Stromal cell of bone marrow (primary cell): Measurements from ENCODE around the gene C12orf76.
"Not testable (repeated sequence)": the region's sequence is repeated elsewhere in the genome, so short reads cannot be mapped to it uniquely, and the experiment has no call there.

Source experiments
- DNase-seq: peaks from one replicate; pipeline ENCODE4 v3.0.0-alpha.2; 2012; ENCODE audit warnings: low read depth

C12orf76 gene

DNA sequence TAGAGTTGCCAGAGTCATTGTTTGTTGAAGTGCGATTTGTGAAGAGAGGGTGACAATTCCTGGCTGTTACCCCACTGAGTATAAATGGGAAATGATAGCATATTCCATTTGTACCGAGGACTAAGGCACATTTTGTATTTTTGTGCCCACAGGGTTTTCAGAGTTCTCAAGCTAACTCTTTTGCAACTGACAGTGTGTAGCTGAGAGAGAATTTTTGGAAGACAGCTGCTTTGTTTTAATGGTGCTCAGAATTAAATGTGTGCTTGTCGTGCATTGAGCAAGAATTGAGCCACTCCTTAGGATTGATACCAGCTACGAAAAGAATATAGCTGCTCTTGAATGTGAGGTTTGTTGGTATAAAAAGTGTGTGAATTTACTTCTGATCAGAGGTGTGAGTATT is 27.4 kb downstream of the C12orf76 start:
- DNase-seq: no peak

DNA sequence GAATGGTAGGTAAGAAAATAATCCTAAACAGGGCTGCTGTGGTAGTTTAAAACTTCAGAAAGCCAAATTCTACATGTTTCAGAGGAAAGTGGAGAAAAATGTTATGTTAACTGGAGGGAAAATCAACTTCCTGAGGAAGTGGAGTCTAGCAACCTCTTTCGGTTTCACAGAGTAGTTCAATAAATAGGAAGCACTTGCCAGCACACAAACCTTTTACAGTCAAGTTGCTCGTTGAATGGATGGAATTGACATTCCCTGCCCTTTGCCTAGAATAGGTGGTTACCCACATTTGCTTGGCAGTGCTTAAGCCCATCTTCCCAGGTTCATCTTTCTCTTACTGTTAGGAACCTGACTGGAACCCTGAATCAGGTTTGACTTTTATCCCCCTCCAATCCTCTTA is 33.2 kb downstream of the C12orf76 start:
- no peak for DNase-seq

DNA sequence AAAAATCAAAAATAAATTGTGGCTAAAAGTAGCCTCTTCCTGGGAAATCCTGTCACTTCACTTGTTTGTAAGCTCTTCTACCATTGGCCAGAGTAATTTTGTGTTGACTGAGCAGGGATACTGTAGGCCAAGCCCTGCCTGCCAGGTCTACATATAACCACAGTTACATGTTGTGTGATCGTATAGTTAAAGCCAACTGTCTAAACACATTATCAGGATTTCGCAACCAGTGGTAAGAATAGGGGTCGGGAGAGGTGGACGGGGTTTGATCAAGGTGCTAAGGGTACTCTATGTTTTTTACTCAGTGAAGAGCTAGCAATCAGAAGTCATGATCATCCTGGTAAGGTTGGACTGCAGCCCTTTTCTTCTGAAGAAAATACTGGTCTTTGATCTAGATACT is 35.7 kb downstream of the C12orf76 start:
- no peak for DNase-seq

DNA sequence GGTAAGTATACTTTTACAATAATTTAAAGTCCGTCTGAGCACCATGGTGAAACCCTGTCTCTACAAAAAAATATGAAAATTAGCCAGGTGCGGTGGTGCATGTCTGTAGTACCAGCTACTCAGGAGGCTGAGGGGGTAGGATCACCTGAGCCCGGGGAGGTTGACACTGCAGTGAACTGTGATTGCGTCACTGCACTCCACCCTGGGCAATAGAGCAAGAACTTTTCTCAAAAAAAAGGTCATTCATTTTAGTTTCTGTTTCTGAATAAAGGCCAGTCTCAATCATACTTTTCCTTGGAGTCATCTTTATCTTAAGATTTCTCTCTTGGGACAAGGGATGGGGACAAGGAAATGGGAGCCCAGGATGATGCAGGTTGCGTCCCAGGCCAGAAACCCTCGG is 36.2 kb downstream of the C12orf76 start:
- no peak for DNase-seq

DNA sequence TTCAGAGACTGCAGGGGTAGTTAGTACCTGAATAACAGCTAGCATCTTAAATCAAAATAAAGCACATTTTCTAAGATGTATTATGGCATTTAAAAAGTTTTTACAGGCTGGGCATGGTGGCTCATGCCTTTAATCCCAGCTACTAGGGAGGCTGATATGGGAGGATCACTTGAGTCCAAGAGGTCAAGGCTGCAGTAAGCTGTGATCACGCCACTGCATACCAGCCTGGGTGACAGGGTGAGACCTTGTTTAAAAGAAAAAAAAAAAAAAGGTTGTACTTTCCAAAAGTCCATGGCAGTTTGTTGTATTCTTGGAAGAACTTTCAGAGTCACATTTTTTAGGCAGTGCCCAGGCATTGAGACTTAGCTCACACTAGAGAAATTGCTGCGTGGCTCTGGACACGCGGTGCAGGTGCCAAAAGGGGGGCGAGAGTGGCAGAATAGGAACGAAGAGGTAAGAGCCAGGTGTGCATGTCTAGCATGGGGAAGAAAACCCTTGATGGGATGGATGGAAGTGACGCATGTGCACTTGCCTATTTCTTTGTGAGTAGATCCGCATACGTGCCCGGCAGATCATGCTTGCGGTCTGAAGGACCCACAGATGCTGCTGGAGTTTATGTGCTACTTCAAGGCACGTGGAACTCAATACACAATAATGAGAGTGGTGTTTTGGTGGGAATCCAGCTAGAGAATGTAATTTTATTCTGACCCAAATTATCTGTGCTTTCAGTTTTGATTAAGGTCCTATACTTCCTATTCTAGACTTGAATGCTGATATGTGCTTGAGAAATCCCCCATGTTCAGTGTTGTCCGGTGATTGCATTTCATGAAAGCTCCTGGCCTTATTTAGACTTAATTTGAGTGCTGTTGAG is 37.2 kb downstream of the C12orf76 start:
- no peak for DNase-seq

DNA sequence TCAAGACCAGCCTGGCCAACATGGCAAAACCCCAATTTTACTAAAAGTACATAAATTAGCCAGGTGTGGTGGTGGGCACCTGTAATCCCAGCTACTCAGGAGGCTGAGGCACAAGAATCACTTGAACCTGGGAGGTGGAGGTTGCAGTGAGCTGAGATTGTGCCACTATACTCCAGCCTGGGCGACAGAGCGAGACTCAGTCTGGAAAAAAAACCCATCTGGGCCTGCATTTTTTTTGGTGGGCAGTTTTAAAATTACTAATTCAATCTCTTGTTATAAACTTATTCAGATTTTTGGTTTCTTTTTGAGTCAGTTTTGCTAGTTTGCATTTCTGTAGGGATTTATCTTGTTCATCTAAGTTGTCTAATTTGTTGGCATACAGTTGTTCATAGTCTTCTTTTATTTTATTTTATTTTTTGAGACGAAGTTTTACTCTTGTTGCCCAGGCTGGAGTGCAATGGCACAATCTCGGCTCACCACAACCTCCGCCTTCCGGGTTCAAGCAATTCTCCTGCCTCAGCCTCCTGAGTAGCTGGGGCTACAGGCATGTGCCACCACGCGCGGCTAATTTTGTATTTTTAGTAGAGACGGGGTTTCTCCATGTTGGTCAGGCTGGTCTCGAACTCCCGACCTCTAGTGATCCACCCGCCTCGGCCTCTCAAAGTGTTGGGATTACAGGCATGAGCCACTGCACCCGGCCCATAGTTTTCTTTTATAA is 39.5 kb downstream of the C12orf76 start:
- DNase-seq: not testable (repeated sequence)

DNA sequence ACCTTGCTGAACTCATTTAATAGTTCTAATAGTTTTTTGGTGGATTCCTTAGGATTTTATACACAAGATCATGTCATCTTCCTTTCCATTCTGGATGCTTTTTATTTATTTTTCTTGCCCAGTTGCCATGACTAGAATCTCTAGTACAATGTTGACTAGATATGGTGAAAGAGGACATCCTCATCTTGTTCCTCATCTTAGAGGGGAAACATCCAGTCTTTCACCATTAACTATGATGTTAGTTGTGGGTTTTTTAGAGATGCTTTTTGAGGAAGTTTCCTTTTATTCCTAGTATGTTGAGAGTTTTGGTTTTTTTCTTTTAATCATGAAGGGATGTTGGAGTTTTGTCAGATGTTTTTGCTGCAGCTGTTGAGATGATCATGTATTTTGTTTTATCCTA is 40.4 kb downstream of the C12orf76 start:
- no peak for DNase-seq

DNA sequence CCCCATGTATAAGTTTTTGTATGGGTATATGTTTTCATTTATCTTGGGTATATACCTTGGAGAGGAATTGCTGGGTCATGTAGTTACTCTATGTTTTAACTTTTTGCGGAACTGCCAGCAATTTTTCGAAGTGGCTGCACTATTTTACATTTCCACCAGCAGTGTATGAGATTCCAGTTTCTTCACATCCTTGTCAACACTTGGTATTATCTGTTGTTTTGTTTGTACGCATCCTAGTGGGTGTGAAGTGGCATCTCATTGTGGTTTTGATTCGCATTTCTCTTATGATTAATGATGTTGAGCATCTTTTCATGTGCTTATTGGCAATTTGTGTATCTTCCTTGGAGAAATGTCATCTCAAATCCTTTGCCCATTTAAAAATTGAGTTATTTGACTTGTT is 42.2 kb downstream of the C12orf76 start:
- no peak for DNase-seq

DNA sequence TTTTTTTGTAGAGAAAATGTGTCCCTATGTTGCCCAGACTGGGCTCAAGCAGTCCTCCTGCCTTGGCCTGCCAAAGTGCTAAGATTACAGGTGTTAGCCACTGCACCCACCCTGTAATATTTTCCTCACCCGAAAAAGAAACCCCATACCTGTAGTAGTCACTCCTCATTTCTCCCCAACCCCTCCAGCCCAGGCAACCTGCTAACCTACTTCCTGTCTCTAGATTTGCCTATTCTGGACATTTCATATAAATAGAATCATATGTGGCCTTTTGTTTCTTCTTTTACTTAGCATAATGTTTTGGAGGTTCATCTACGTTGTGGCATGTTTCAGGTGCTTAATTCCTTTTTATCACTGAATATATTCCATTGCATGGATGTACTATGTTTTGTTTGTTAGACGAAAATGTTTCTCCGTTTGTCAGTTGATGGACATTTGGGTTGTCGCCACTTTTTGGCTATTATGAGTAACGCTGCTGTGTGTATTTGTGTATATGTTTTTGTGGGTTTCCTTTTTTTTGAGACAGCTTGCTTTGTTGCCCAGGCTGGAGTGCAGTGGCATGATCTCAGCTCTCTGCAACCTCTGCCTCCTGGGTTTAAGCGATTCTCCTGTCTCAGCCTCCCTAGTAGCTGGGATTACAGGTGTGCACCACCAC is 42.9 kb downstream of the C12orf76 start:
- DNase-seq: no peak

DNA sequence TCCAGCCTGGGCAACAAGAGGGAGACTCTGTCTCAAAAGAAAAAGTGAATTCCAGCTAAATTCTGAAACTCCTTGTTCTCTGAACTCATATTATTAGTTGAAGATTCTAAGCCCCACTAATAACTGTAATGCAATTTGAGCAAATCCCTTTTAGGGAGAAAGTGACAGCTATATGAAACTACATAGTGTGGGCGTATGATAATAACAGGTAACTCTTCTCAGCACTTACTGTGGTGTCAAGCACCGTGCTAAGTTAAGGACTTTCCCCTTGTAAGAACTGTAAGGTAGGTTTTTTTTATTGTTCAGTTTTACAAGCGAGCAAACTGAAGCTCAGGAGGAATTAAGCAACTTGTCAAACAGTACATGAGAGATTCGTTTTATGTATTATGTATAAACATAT is 43.7 kb downstream of the C12orf76 start:
- no peak for DNase-seq

DNA sequence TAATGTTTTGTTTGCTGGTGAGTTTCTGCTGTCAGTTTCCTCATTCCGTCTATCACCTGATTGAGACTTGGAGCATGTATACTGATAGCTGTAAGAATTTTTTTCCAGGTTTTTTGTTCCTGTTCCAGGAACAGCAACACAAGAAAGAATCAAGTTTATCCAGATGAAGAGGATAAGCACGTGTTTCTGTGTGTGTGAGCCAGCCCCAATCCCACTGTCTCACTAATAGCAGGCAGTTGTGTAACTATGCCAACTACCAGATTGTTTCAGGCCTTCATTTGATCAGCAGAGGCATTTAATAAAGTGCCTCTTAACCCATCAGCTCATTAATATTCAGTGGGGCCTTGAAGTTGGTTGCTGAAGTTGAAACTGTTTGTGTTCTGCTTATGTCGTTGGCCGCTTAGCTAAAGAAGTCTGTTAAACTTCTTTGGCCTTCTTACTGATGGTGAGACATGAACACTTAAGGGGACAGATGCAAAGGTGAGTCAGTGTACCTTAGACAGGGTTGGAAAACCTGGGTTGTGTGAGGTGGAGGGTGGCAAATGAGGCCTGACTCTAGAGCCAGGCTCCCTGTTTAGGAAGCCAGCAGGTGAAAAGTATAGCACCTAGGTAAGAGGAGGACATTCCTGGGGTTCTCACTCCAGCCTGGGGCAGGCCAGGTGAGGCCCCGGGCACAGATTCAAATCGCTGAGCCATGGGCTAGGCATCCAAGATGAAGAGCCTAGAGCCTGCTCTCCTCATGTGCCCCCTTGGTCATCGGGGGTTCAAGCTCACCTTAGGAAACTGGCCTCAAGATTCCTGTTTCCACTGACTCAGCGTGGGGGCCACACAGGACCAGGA is 45.4 kb downstream of the C12orf76 start:
- no peak for DNase-seq

DNA sequence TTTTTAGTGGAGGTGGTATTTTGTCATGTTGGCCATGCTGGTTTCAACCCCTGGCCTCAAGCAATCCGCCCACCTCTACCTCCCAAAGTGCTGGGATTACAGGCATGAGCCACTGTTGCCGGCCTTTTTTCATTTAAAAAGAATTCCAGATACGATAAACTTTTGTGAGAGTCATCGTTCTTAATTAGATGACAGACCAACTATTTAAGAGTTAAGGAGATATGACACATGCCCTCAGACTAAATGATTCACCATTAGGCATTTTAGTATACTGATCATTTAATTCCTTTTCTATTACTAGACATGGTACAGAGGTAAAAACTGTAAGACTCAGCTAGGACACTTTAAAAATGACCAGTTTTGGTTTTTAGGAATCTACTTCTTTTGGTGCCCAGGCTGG is 46.7 kb downstream of the C12orf76 start:
- DNase-seq: peak; percentile 51

DNA sequence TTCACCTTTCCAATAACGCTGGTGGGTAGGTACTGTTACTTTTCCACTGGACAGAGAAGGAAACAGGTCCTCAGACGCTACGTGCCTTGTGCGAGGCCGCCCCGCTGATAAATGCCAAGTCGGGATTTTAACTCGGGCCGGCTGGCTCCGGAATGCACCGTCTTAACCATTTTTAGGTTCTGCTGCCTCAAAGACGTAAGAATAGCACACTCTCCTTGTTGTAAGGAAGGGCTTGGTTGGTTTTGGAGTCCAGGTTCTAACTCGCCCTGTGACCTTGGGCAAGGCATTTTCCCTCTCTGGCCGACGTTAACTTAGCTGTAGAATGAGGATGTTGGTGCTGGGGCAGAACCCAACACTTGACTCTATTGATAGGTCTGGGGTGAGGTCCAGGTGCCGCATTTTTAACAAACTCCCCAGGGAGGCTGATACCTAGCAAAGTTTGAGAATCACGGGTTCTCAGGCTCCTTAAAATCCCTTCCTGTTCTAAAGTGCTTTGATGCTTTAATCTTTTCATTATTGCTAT is 48.3 kb downstream of the C12orf76 start:
- DNase-seq: no peak

DNA sequence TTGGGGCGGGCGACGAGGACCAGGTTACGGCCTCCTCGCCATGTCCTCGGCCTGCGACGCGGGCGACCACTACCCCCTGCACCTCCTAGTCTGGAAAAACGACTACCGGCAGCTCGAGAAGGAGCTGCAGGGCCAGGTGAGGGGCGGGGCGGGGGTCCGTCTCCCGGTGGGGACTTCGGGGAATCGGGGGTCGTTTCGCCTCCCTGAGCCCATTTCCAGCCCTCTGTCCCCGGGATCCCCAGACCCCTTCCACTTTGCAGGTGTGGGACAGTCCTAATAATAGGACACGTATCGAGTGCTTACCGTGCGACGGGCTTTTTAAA is 48.7 kb downstream of the C12orf76 start:
- no peak for DNase-seq

DNA sequence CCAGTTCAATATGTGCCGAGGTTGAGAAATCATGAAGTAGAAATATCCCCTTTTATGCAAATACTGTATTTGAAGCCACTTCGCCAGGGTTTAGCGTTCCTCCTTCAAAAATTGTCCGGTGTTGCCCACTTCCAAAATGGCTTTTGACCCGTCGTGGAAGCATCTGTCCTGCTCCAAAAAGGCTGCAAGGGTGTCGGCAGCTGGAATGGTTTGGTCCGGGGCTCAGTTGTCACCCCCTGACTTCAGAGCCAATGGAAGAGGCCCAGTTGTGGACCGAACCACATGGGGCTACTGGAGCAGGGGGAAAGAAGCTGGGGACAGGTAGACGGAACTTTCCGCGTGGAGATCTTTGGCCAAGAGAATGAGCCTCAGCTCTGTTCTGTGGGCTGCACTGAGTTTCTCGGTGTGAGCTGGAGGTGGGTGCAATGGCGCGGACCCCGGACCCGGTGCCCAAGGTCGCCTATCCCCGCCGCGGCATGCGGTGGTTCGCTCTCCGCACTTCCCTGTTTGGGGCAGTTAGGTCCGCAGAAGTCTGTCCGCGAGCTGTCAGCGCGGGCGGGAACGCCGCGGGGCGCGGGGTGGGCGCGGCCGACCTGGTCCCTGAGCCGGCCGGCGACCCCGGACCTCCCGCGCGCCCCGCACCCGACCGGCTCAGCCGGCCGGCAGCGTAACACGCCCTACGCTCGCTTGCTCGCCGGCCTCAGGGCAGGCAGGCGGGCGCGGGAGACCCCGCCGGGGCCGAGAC is 49.2 kb downstream of the C12orf76 start, which contains the start of gene ANKRD13A:
TSS of gene ANKRD13A (plus strand) at position 527 of the 745 bp plus-strand sequence. CDS start 259 bp downstream, outside the sequence.
- DNase-seq: peak; percentile 92

DNA sequence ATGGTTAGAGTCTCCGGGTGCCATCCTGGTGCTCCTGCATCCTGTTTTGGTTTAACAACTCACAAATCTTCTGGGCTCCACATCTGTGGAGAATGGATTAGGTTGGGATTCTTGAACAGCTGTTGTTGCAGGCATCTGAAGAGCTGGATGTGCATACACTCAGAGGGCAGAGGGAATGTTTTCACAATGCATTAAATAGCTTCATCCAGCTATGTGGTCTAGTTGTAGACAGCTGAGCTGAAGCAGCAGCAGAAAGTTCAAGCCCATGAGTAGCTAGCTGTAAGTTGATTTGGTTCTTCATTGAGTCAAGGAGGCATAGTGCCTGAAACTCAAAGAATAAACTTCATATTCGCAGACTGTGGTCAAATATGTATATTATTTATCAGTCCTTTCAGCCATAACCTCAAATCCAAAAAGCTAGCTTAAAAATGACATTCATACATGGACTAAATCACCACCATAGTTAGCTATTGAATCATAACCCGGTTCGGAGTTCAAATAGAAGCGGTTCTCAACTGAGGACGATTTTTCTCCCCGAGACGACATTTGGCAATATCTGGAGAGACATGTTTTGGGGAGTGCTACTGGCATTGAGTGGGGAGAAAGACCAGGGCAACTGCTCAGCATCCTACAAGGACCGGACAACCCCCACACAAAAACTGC is 50.0 kb downstream of the C12orf76 start:
- no peak for DNase-seq

DNA sequence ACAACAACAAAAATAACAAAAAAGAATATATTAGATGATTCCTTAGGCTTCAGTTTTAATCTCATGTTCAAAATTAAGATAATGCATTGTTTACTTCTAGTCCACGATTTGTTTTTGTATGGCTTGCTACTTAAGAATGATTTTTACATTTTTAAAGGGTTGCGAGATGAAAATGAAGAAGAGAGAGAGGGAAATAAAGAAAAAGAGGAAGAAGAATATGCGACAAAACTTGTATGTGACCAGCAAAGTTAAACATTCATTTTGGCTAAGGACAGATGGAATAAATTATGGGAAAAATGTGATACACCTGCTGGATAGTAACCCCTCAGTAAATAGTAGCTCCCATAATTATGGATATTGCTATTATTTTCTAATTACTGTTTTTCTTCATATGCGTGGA is 50.9 kb downstream of the C12orf76 start:
- no peak for DNase-seq

DNA sequence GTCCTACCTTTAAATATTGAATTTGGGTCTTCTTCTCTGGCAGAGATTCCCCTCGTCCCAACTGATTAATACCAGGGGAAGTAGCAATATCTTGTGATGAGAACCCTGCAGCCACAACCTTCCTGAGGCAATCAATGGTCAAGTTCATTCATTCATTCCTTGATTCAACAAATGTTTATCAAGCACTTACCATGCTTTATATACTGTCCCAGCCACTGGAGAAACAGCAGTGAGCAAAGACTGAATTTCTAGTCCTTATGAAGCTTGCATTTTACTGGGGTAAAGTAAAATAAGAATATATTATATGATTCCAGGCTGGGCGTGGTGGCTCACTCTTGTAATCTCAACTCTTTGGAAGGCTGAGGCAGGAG is 51.9 kb downstream of the C12orf76 start:
- no peak for DNase-seq

DNA sequence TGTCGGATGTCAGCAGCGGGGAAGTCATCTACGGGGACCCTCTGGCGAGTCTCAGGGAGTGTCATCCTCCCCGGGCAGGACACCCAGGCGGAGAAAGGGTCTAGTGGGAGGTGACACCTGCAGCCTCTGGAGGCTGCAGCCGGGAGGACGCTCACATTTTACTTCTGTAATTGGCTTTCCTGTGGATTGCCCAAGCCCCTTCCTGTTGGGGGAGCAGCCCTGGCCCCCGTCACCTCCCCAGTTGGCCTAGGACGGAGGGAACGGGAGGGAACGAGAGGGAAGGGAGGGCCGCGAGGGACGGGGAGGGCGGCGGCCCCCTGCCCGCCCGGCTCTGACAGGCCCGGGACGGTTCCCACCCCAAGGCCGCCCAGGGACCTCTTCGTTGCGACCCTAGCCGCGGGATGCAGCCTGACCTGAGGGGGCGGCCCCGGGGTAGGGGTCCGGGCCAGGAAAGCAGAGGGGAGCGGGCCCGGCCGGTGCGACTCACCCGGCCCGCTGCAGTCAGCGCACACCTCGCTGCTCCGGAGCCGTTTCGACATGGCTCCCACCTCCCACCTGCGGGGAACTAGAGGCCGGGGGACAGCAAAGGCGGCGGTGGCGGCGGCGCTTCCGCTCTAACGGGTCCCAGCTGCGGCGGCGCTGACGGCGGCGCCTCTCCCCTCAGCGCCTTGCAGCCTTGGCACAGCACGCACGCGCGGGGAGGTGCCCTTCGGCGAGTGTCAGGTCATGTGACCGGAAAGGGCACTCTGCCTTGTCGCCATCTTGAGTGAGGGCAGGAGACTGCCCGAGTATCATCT is 52.4 kb downstream of the C12orf76 start, which contains the start of gene GIT2:
TSS of gene GIT2 (minus strand) at position 683 of the 797 bp plus-strand sequence. CDS start at position 539, 144 bp downstream.
- DNase-seq: peak; percentile 85

DNA sequence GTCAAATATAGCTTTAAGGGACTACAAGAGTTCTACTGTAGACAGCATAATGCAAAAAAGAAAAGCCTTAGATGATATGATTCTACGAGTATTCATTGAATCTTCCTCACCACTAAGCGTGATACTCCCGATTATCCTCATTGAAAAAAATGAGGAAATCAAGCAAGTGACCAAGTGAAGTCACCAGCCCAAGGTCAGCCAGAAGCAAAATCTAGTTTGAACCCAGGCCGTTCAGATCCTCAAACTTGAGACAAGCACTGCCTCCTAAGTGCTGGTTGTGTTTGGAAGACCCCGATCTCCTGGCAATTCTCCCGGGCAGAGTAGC is 53.0 kb downstream of the C12orf76 start:
- DNase-seq: no peak
